Neural progenitor cell (in vitro differentiated cells): Measurements from ENCODE around the gene EFNA2. TPM values are rescaled to one million over a fixed set of nuclear protein-coding genes. Genes with fewer than 3 reads are reported as not detected.

Experiments
- DNase-seq: peaks from one replicate; pipeline ENCODE4 v3.0.0-alpha.2; 2016; ENCODE audit warnings: low spot score
- H2AFZ ChIP-seq: fragments of 200-600 bp; sonication (generic); replicated peaks from 2 replicates; pipeline ENCODE4 v1.6.1; 2016; ENCODE audit warnings: antibody characterized with exemption
- H3F3A ChIP-seq: fragments of 200-600 bp; sonication (generic); 2 replicates; pipeline ENCODE4 v1.6.1; 2016; ENCODE audit warnings: antibody characterized with exemption, low read depth
- H3K27ac ChIP-seq: fragments of 200-600 bp; sonication (generic); 2 replicates; pipeline ENCODE4 v1.5.1; 2016; ENCODE audit warnings: mild to moderate bottlenecking
- H3K27me3 ChIP-seq: fragments of 200-600 bp; sonication (generic); 2 replicates; pipeline ENCODE4 v1.6.1; 2016; ENCODE audit warnings: mild to moderate bottlenecking, moderate library complexity
- H3K36me3 ChIP-seq: fragments of 200-600 bp; sonication (generic); 2 replicates; pipeline ENCODE4 v1.5.1; 2016
- H3K4me1 ChIP-seq: fragments of 200-600 bp; sonication (generic); 2 replicates; pipeline ENCODE4 v1.6.1; 2016; ENCODE audit warnings: mixed run types
- H3K4me2 ChIP-seq: fragments of 200-600 bp; sonication (generic); 2 replicates; pipeline ENCODE4 v1.6.1; 2016
- H3K4me3 ChIP-seq: fragments of 200-600 bp; sonication (generic); 2 replicates; pipeline ENCODE4 v1.5.1; 2016
- H3K79me2 ChIP-seq: fragments of 200-600 bp; sonication (generic); 2 replicates; pipeline ENCODE4 v1.6.1; 2016; ENCODE audit warnings: low read depth
- H3K9ac ChIP-seq: fragments of 200-600 bp; sonication (generic); 2 replicates; pipeline ENCODE4 v1.6.1; 2016
- H3K9me3 ChIP-seq: fragments of 200-600 bp; sonication (generic); 2 replicates; pipeline ENCODE4 v1.5.1; 2016; ENCODE audit warnings: low read depth
- H4K20me1 ChIP-seq: fragments of 200-600 bp; sonication (generic); 2 replicates; pipeline ENCODE4 v1.6.1; 2016; ENCODE audit warnings: low read depth
- H3K27ac Mint-ChIP-seq: 3 replicates; pipeline ENCODE4 v1.8.0; 2021; ENCODE audit warnings: mixed read lengths
- H3K27me3 Mint-ChIP-seq: 2 replicates; pipeline ENCODE4 v1.8.0; 2022; ENCODE audit warnings: low read depth, mild to moderate bottlenecking, inconsistent platforms, moderate library complexity, mixed read lengths; ENCODE audit not compliant: insufficient read depth
- H3K36me3 Mint-ChIP-seq: 3 replicates; pipeline ENCODE4 v1.8.0; 2021; ENCODE audit warnings: mixed read lengths
- H3K4me1 Mint-ChIP-seq: 3 replicates; pipeline ENCODE4 v1.8.0; 2021; ENCODE audit warnings: mixed read lengths
- H3K4me3 Mint-ChIP-seq: 3 replicates; pipeline ENCODE4 v1.8.0; 2021; ENCODE audit warnings: mild to moderate bottlenecking, moderate library complexity, mixed read lengths
- H3K9me3 Mint-ChIP-seq: 3 replicates; pipeline ENCODE4 v1.8.0; 2020; ENCODE audit warnings: mixed read lengths
- EZH2 ChIP-seq: fragments of 200-600 bp; sonication (generic); IDR thresholded peaks from 2 replicates; pipeline ENCODE4 v1.6.1; 2017; ENCODE audit warnings: antibody characterized with exemption, mild to moderate bottlenecking, moderate library complexity
- EZH2phosphoT487 ChIP-seq: fragments of 200-600 bp; sonication (generic); IDR thresholded peaks from 2 replicates; pipeline ENCODE4 v1.6.1; 2017; ENCODE audit warnings: antibody characterized with exemption
- total RNA-seq: library from RNA; depleted of rRNA; stranded (reverse); fragments of >200 nt; gene quantifications from 2 replicates; pipeline ENCODE4 v1.2.3, GENCODE V29; 2015; ENCODE audit warnings: low replicate concordance
- TF ChIP-seq, protein P1 (sequence below): fragments of 200-600 bp; sonication (generic); IDR thresholded peaks from 2 replicates; pipeline ENCODE4 v1.5.1; 2017; ENCODE audit warnings: antibody characterized with exemption, mild to moderate bottlenecking

Gene EFNA2
- total RNA-seq, 1 donor from 2014 or later, result 13.2 TPM

DNA sequence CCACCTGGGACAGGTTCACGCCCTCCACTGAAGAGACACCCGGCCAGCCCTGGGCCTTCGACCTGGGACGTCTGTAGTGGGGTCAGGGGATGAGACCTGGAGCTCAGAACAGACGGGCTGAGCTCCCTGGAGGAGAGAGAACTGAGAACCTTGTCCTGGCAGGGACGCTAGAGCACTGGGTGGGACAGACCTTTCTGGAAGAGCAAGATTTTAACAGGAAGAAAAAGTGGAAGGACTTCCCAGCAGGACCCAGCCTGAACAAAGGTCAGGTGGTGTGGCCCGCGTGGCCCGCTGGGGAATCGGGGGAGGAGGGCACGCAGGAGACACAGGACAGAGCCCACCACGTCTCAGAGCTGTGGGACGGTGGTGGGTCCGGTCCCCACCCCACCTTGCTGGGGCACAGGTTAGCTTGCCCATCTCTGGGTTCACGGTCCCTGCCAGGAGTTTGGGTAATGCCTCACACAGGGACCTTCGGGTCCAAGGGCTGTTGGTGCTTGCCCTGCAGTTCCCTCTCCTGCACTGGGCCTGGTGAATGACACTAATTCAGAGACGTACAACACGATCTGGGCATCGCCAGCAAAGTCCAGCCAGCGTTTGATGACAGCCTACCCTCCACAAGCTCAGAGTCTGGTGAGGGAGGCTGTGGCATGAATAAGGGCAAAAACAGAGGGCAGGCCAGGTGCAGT is 1.2 kb upstream of the EFNA2 start:
- no peak overlapping the region for H3K4me3 ChIP-seq
- Mint-ChIP-seq H3K4me1 (peaks cover 26% of the 10 kb centered on the region), H3K4me3 (peak overlapping the region; percentile 80), H3K27me3 (peaks cover 9% of the 10 kb centered on the region), H3K9me3 (no peaks in the 10 kb centered on the region), H3K27ac (peak overlapping the region; percentile 61), H3K36me3 (peaks cover 2% of the 10 kb centered on the region)
- H4K20me1 ChIP-seq, result peaks cover 33% of the 10 kb centered on the region
- no peak overlapping the region for H3K9ac ChIP-seq
- no peak overlapping the region for H3K4me2 ChIP-seq
- TF ChIP-seq, protein P1, sequence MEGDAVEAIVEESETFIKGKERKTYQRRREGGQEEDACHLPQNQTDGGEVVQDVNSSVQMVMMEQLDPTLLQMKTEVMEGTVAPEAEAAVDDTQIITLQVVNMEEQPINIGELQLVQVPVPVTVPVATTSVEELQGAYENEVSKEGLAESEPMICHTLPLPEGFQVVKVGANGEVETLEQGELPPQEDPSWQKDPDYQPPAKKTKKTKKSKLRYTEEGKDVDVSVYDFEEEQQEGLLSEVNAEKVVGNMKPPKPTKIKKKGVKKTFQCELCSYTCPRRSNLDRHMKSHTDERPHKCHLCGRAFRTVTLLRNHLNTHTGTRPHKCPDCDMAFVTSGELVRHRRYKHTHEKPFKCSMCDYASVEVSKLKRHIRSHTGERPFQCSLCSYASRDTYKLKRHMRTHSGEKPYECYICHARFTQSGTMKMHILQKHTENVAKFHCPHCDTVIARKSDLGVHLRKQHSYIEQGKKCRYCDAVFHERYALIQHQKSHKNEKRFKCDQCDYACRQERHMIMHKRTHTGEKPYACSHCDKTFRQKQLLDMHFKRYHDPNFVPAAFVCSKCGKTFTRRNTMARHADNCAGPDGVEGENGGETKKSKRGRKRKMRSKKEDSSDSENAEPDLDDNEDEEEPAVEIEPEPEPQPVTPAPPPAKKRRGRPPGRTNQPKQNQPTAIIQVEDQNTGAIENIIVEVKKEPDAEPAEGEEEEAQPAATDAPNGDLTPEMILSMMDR, result no peak
- no peak for TF ChIP-seq EZH2
- no peak for TF ChIP-seq EZH2phosphoT487
- peaks cover 17% of the 10 kb centered on the region for H3K4me1 ChIP-seq
- peaks cover 28% of the 10 kb centered on the region for H3K79me2 ChIP-seq
- DNase-seq, result no peak
- no peak overlapping the region for H2AFZ ChIP-seq
- no peak overlapping the region for H3K27ac ChIP-seq
- H3K9me3 ChIP-seq, result no peaks in the 10 kb centered on the region
- H3F3A ChIP-seq, result peaks cover 46% of the 10 kb centered on the region
- peaks cover 25% of the 10 kb centered on the region for H3K27me3 ChIP-seq
- no peaks in the 10 kb centered on the region for H3K36me3 ChIP-seq

DNA sequence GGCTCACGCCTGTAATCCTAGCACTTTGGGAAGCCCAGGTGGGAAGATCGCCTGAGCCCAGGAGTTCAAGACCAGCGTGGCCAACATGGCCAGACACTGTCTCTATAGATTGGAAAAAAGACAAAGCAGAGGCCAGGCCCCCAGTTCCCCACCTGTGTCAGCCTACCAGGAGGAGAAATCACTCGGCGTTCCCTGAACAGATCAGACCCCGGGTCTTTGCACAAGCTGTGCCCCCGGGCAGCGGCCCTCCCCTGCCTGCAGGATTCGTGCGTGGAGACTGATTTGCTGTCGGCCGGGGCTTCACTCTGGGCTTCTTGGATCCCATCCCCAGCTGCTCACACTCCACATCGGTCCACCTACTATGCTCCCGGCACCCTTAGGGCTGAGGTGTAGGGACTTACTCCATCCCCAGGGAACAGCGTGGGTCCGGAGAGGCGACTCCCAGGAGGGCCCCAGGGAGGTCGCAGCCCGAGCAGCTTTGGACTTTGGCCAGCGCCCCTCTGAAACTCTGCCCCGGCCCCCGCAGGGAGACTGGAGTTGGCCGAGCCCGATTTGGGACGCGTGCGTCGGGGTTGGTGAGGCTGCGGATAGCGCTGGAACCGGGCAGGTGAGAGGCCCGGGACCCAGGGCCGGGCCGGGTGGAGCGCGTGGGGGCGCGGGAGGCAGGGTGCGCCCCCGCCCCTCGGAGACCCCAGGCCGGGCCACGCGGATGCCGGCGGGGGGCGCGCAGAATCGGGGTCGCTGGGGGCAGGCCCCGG is 515 bp upstream of the EFNA2 start:
- peaks cover 36% of the 10 kb centered on the region for H4K20me1 ChIP-seq
- peaks cover 40% of the 10 kb centered on the region for H3F3A ChIP-seq
- H3K9me3 ChIP-seq, result no peaks in the 10 kb centered on the region
- H3K27me3 ChIP-seq, result peaks cover 25% of the 10 kb centered on the region
- H3K27ac ChIP-seq, result no peak overlapping the region
- H3K36me3 Mint-ChIP-seq, result peaks cover 2% of the 10 kb centered on the region
- H3K9me3 Mint-ChIP-seq, result no peaks in the 10 kb centered on the region
- peak; percentile 20 for TF ChIP-seq EZH2
- TF ChIP-seq EZH2phosphoT487, result peak; percentile 21
- TF ChIP-seq, protein P1, result no peak
- peak overlapping the region; percentile 48 for H3K4me3 ChIP-seq
- H3K79me2 ChIP-seq, result peaks cover 28% of the 10 kb centered on the region
- peak overlapping the region; percentile 80 for H3K4me3 Mint-ChIP-seq
- H3K36me3 ChIP-seq, result no peaks in the 10 kb centered on the region
- H2AFZ ChIP-seq, result peak overlapping the region; percentile 61
- peak overlapping the region; percentile 61 for H3K27ac Mint-ChIP-seq
- H3K4me2 ChIP-seq, result peak overlapping the region; percentile 84
- H3K4me1 ChIP-seq, result peaks cover 17% of the 10 kb centered on the region
- H3K4me1 Mint-ChIP-seq, result peaks cover 20% of the 10 kb centered on the region
- peaks cover 5% of the 10 kb centered on the region for H3K27me3 Mint-ChIP-seq
- DNase-seq, result peak; percentile 64
- H3K9ac ChIP-seq, result no peak overlapping the region

DNA sequence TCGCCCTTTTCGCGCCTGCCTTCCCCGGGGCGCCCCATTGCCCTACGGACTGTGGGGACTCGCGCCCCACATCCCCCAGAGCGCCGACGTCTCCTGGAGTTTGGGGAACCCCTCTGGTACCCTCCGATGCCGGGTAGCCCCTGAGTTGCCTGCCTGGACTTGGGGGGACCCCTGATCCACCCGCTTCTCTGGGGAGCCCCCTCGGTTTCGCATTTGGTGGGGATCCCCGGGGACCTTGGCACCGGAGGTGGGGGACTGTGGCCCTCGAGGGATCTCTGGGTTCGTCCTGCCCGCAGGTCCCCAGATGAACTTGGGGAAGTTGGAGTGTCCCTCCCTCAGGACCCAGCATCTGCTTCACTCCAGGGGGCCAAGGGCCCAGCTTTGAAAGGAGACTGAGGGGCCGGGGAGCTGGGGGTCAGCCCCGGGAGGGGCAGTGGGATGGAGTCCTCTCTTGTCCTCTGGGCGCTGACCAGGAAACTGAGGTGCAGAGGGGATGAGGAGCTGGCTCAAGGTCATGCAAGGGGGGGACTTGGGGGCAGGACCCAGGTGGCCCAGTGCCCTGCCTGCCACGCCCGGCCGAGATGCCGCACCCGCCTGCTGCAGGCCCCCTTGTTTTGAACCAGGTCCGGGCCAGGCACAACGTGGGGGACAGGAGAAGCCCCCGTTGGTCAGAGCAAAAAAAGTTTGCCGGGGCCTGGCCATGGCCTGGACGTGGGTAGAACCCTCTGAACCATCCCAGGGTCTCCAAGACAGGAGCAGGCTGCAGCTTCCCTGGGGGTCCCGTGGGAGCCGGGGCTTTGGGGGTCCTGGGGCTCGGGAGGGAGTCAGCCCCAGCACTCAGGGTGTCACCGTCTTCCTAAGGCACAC is 1.0 kb downstream of the EFNA2 start:
- H3K27ac ChIP-seq, result no peak overlapping the region
- DNase-seq, result no peak
- H3K4me1 ChIP-seq, result peaks cover 17% of the 10 kb centered on the region
- Mint-ChIP-seq H3K27me3 (peaks cover 5% of the 10 kb centered on the region), H3K4me3 (peak overlapping the region; percentile 88), H3K9me3 (no peaks in the 10 kb centered on the region), H3K4me1 (peaks cover 15% of the 10 kb centered on the region), H3K27ac (no peak overlapping the region), H3K36me3 (no peaks in the 10 kb centered on the region)
- peaks cover 28% of the 10 kb centered on the region for H3K79me2 ChIP-seq
- H3K9ac ChIP-seq, result peak overlapping the region; percentile 35
- H3K4me2 ChIP-seq, result peak overlapping the region; percentile 100
- H3F3A ChIP-seq, result peaks cover 35% of the 10 kb centered on the region
- no peak overlapping the region for H2AFZ ChIP-seq
- no peaks in the 10 kb centered on the region for H3K36me3 ChIP-seq
- peaks cover 25% of the 10 kb centered on the region for H3K27me3 ChIP-seq
- H4K20me1 ChIP-seq, result peaks cover 52% of the 10 kb centered on the region
- no peaks in the 10 kb centered on the region for H3K9me3 ChIP-seq
- no peak for TF ChIP-seq EZH2
- TF ChIP-seq, protein P1, result no peak
- TF ChIP-seq EZH2phosphoT487, result no peak
- H3K4me3 ChIP-seq, result peak overlapping the region; percentile 74
